ENCODE measurements around the gene PGLYRP3. TPM values are rescaled to one million over a fixed set of nuclear protein-coding genes. Genes with fewer than 3 reads are reported as not detected.
A peak's percentile ranks its signal among the peaks of the same experiment; 100 is the strongest.

PGLYRP3 gene
- polyA plus RNA-seq, 3 donors: not detected

DNA sequence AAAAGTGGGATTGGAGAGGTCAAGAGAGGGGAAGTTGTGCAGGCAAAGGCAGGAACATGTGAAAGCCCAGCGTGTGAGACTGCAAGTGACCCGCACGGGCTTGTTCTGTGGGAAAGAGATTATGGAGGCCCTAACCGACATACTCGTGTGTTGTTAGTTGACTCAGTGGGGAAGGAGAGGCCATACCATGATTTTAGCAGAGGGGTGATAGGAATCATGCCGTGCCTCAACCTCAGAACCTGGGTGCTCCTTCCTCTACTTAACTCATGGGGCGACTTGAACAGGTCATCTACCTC is 19.3 kb downstream of the PGLYRP3 start:
- Mint-ChIP-seq H3K4me1 (peaks cover 16% of the 10 kb centered on the region), H3K27ac (peak overlapping the region in 1 of 7 donors; percentile 51), H3K36me3 (no peaks in the 10 kb centered on the region), H3K27me3 (ENCODE audit: low read depth in 3 of 3) (peaks cover 10 to 12% (median 10%) of the 10 kb centered on the region in 3 donors), H3K4me3 (no peak overlapping the region), H3K9me3 (peaks cover 0 to 3% (median 0%) of the 10 kb centered on the region in 7 donors)
- TF ChIP-seq, protein P1, sequence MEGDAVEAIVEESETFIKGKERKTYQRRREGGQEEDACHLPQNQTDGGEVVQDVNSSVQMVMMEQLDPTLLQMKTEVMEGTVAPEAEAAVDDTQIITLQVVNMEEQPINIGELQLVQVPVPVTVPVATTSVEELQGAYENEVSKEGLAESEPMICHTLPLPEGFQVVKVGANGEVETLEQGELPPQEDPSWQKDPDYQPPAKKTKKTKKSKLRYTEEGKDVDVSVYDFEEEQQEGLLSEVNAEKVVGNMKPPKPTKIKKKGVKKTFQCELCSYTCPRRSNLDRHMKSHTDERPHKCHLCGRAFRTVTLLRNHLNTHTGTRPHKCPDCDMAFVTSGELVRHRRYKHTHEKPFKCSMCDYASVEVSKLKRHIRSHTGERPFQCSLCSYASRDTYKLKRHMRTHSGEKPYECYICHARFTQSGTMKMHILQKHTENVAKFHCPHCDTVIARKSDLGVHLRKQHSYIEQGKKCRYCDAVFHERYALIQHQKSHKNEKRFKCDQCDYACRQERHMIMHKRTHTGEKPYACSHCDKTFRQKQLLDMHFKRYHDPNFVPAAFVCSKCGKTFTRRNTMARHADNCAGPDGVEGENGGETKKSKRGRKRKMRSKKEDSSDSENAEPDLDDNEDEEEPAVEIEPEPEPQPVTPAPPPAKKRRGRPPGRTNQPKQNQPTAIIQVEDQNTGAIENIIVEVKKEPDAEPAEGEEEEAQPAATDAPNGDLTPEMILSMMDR (IDR thresholded peaks at IDR 0.05): no peak
- H3K4me3 ChIP-seq (replicated peaks in 1 of 3; ENCODE audit: low read depth in 2 of 3, low read length in 3 of 3): no peak overlapping the region
- no peaks in the 10 kb centered on the region for H4K20me1 ChIP-seq (ENCODE audit: insufficient read depth, low read length)
- H2AFZ ChIP-seq (ENCODE audit: insufficient read depth, low read depth, low read length, poor library complexity, severe bottlenecking): no peak overlapping the region
- no peak overlapping the region for H3K27ac ChIP-seq (ENCODE audit: low read depth in 1 of 2, low read length in 2 of 2)
- intact Hi-C loops (cut with micrococcal nuclease): no loop called here
- H3K9me3 ChIP-seq (replicated peaks in 1 of 2; ENCODE audit: control insufficient read depth in 1 of 2, insufficient read depth in 1 of 2, low read length in 2 of 2): no peaks in the 10 kb centered on the region
- H3K79me2 ChIP-seq (ENCODE audit: insufficient read depth, low read length): no peaks in the 10 kb centered on the region
- no peak overlapping the region for H3K4me2 ChIP-seq (replicated peaks; ENCODE audit: extremely low read depth, low read length, poor library complexity, severe bottlenecking)
- 53% methylated on average over 5 of the region's 7 CpGs for WGBS (ENCODE audit: insufficient coverage)
- DNase-seq: no peak
- H3K36me3 ChIP-seq (replicated peaks in 1 of 2; ENCODE audit: control insufficient read depth in 1 of 2, insufficient read depth in 2 of 2, low read length in 2 of 2): no peaks in the 10 kb centered on the region
- peaks cover 0 to 5% of the 10 kb centered on the region in 2 donors for H3K4me1 ChIP-seq (ENCODE audit: control insufficient read depth in 1 of 2, insufficient read depth in 2 of 2, low read length in 2 of 2)
- H3K9ac ChIP-seq (ENCODE audit: insufficient read depth, low read length, poor library complexity, severe bottlenecking): no peak overlapping the region
- H3K27me3 ChIP-seq (ENCODE audit: control insufficient read depth in 2 of 2, insufficient read depth in 2 of 2, low read length in 2 of 2): no peaks in the 10 kb centered on the region

DNA sequence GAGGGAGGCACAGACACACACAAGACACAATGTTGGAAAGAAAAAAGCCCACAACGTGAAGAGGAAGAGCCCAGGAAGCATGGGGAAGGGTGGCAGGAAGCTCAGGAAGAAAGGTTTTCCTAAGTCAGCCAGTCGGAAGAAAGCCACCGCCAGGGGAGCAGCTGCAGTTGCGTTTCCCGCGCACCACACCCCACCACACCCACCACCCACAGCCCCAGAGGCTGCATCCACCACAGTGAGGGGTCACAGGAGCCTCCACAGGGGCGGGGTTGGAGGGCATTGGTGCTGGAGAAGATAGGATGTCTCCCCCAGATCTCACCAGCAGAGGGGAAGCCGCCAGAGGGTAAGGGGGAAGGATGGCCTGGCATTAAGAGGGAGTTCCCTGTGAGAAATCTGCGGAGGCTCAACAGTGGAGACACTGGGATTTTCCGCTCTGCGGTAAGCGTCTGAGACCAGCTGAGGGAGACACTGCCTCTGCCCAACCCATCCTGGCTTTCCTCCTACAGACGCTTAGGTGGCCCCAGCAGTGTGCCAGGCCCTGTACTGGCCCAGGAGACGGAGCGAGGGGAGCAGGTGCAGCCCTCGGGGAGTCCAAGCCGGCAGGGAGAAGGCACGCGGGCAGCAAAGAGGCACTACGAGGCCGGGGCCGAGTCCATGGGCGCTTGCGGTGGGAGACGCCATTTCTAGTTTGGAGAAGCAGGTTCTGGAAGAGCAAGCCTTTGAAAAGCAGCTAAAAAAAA is 19.8 kb downstream of the PGLYRP3 start:
- 94% methylated on average over 16 of the region's 25 CpGs for WGBS (ENCODE audit: insufficient coverage)

More for the DNA sequence above, 19.8 kb downstream of the PGLYRP3 start:
- Histone ChIP-seq H3K27ac (ENCODE audit: low read depth in 1 of 2, low read length in 2 of 2) (no peak overlapping the region), H2AFZ (ENCODE audit: insufficient read depth, low read depth, low read length, poor library complexity, severe bottlenecking) (no peak overlapping the region), H4K20me1 (ENCODE audit: insufficient read depth, low read length) (no peaks in the 10 kb centered on the region), H3K4me1 (ENCODE audit: control insufficient read depth in 1 of 2, insufficient read depth in 2 of 2, low read length in 2 of 2) (peaks cover 0 to 5% of the 10 kb centered on the region in 2 donors), H3K36me3 (replicated peaks in 1 of 2; ENCODE audit: control insufficient read depth in 1 of 2, insufficient read depth in 2 of 2, low read length in 2 of 2) (no peaks in the 10 kb centered on the region), H3K79me2 (ENCODE audit: insufficient read depth, low read length) (no peaks in the 10 kb centered on the region), H3K4me2 (replicated peaks; ENCODE audit: extremely low read depth, low read length, poor library complexity, severe bottlenecking) (no peak overlapping the region), H3K9me3 (replicated peaks in 1 of 2; ENCODE audit: control insufficient read depth in 1 of 2, insufficient read depth in 1 of 2, low read length in 2 of 2) (no peaks in the 10 kb centered on the region), H3K9ac (ENCODE audit: insufficient read depth, low read length, poor library complexity, severe bottlenecking) (no peak overlapping the region), H3K27me3 (ENCODE audit: control insufficient read depth in 2 of 2, insufficient read depth in 2 of 2, low read length in 2 of 2) (no peaks in the 10 kb centered on the region), H3K4me3 (replicated peaks in 1 of 3; ENCODE audit: low read depth in 2 of 3, low read length in 3 of 3) (no peak overlapping the region)
- H3K4me3 Mint-ChIP-seq: no peak overlapping the region
- H3K36me3 Mint-ChIP-seq: no peaks in the 10 kb centered on the region
- TF ChIP-seq, protein P1 (IDR thresholded peaks at IDR 0.05): no peak
- intact Hi-C loops (cut with micrococcal nuclease): no loop called here
- peaks cover 10 to 17% (median 14%) of the 10 kb centered on the region in 3 donors for H3K27me3 Mint-ChIP-seq (ENCODE audit: low read depth in 3 of 3)
- peaks cover 0 to 3% (median 0%) of the 10 kb centered on the region in 7 donors for H3K9me3 Mint-ChIP-seq
- DNase-seq: no peak
- peak overlapping the region in 2 of 7 donors; percentile 28 to 51 for H3K27ac Mint-ChIP-seq
- H3K4me1 Mint-ChIP-seq: peaks cover 16% of the 10 kb centered on the region

Measured in CD14-positive monocyte (primary cell).